Thyroid gland (tissue), 4 donors: ENCODE results near the gene SPTY2D1.

Source experiments
- POLR2A ChIP-seq, 2 donors: fragments of 450-650 bp; IDR thresholded peaks; one replicate each; pipeline ENCODE4 v1.6.1; 2017; ENCODE audit warnings: antibody characterized with exemption in 2 of 2, mild to moderate bottlenecking in 2 of 2, moderate library complexity in 1 of 2
- TF ChIP-seq, protein P1 (sequence below), 6 experiments: fragments of 200-600 bp in 3 of 6; fragments of 450-650 bp in 3 of 6; sonication (generic) in 3 of 6; IDR thresholded peaks; one replicate each; pipeline ENCODE4 v1.5.1; 2016 to 2019; ENCODE audit warnings: antibody characterized with exemption in 6 of 6, mild to moderate bottlenecking in 2 of 6, inconsistent platforms in 1 of 6, moderate library complexity in 1 of 6

DNA sequence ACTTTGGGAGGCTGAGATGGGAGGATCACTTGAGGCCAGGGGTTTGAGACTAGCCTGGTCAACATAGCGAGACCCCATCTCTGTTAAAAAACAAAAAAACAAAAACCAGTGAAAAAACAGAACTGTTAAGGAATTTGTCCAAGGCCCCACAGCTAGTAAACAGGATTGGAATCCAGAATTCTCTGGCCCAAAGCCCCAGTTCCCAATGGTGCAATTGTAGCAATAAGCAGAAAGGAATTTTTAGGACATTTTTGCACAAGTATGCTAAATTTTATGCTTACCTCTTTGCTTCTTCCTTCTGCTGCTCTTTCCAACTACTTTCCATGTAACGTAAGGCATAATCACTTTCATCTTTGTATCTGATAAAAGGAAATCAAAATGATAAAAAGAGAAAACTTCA is 22.9 kb downstream of the SPTY2D1 start:
- TF ChIP-seq, protein P1, sequence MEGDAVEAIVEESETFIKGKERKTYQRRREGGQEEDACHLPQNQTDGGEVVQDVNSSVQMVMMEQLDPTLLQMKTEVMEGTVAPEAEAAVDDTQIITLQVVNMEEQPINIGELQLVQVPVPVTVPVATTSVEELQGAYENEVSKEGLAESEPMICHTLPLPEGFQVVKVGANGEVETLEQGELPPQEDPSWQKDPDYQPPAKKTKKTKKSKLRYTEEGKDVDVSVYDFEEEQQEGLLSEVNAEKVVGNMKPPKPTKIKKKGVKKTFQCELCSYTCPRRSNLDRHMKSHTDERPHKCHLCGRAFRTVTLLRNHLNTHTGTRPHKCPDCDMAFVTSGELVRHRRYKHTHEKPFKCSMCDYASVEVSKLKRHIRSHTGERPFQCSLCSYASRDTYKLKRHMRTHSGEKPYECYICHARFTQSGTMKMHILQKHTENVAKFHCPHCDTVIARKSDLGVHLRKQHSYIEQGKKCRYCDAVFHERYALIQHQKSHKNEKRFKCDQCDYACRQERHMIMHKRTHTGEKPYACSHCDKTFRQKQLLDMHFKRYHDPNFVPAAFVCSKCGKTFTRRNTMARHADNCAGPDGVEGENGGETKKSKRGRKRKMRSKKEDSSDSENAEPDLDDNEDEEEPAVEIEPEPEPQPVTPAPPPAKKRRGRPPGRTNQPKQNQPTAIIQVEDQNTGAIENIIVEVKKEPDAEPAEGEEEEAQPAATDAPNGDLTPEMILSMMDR (IDR thresholded peaks at IDR 0.05) = no peak
- TF ChIP-seq POLR2A (IDR thresholded peaks at IDR 0.05) = no peak
